Epithelial cell of esophagus (primary cell): Measurements from ENCODE around the gene UBE4B.
"Not testable (repeated sequence)": the region's sequence is repeated elsewhere in the genome, so short reads cannot be mapped to it uniquely, and the experiment has no call there.

Source experiments
- DNase-seq: peaks from one replicate; pipeline ENCODE4 v3.0.0; 2010; ENCODE audit warnings: low read depth
- H3K4me3 ChIP-seq: 2 replicates; pipeline ENCODE4 v1.5.1; 2011; ENCODE audit warnings: mild to moderate bottlenecking, low read length, control low read depth
- CTCF ChIP-seq: IDR thresholded peaks from 2 replicates; pipeline ENCODE4 v1.5.1; 2011; ENCODE audit warnings: low read depth, mild to moderate bottlenecking, low read length, control low read depth, inconsistent platforms; ENCODE audit not compliant: insufficient read depth; ENCODE audit errors: missing control alignments

The UBE4B gene

GRCh38 chr1:10216090-10216749, 183.5 kb downstream of the UBE4B start:
- DNase-seq = no peak
- TF ChIP-seq CTCF = no peak
- H3K4me3 ChIP-seq = no peak overlapping the region

GRCh38 chr1:10217748-10218441, 185.1 kb downstream of the UBE4B start:
- DNase-seq = no peak
- H3K4me3 ChIP-seq = no peak overlapping the region

GRCh38 chr1:10220200-10220599, 187.4 kb downstream of the UBE4B start:
- no peak for DNase-seq
- no peak overlapping the region for H3K4me3 ChIP-seq
- no peak for TF ChIP-seq CTCF

More at GRCh38 chr1:10217748-10218441, 185.1 kb downstream of the UBE4B start:
- TF ChIP-seq CTCF = no peak

- not testable (repeated sequence) for H3K4me3 ChIP-seq, DNase-seq
Measured at GRCh38 chr1:10220657-10221056, 187.9 kb downstream of the UBE4B start.

GRCh38 chr1:10225573-10225972, 192.8 kb downstream of the UBE4B start:
- H3K4me3 ChIP-seq = no peak overlapping the region
- no peak for TF ChIP-seq CTCF
- DNase-seq = no peak

GRCh38 chr1:10228528-10228927, 195.8 kb downstream of the UBE4B start:
- no peak for DNase-seq
- no peak for TF ChIP-seq CTCF
- no peak overlapping the region for H3K4me3 ChIP-seq

- no peak overlapping the region for H3K4me3 ChIP-seq
- TF ChIP-seq CTCF = no peak
- DNase-seq = no peak
Measured at GRCh38 chr1:10229903-10230302, 197.1 kb downstream of the UBE4B start.
